WTC11 (cell line): Measurements from ENCODE around the gene ATMIN. TPM values are rescaled to one million over a fixed set of nuclear protein-coding genes. Genes with fewer than 3 reads are reported as not detected.

Experiments used
- CREM ChIP-seq: sonication (generic); formaldehyde crosslinking; IDR thresholded peaks from 2 replicates; pipeline ENCODE4 v1.8.1; 2022; ENCODE audit warnings: mild to moderate bottlenecking, missing genetic modification reagents, moderate library complexity
- EMX1 ChIP-seq: fragments of 250-450 bp; sonication (Bioruptor Pico); IDR thresholded peaks from 2 replicates; pipeline ENCODE4 v1.8.0; 2021; ENCODE audit warnings: mild to moderate bottlenecking
- FOXJ3 ChIP-seq: sonication (generic); formaldehyde crosslinking; IDR thresholded peaks from 2 replicates; pipeline ENCODE4 v1.9.0; 2021; ENCODE audit warnings: missing genetic modification reagents, mild to moderate bottlenecking, borderline replicate concordance
- FOXK1 ChIP-seq: sonication (generic); formaldehyde crosslinking; IDR thresholded peaks from 2 replicates; pipeline ENCODE4 v1.8.0; 2022; ENCODE audit warnings: mild to moderate bottlenecking, moderate library complexity, missing genetic modification reagents
- GABPB1 ChIP-seq: sonication (generic); formaldehyde crosslinking; IDR thresholded peaks from 2 replicates; pipeline ENCODE4 v1.8.1; 2023; ENCODE audit warnings: mild to moderate bottlenecking, missing genetic modification reagents
- GRHL2 ChIP-seq: fragments of 250-450 bp; sonication (Bioruptor Pico); IDR thresholded peaks from 2 replicates; pipeline ENCODE4 v1.8.0; 2022; ENCODE audit warnings: mild to moderate bottlenecking, moderate library complexity; ENCODE audit not compliant: insufficient replicate concordance, severe bottlenecking
- GTF2I ChIP-seq: fragments of 250-450 bp; sonication (Bioruptor Pico); conservative IDR thresholded peaks from 2 replicates; pipeline ENCODE4 v1.4.0; 2021; ENCODE audit warnings: mild to moderate bottlenecking
- HMGXB4 ChIP-seq: sonication (generic); formaldehyde crosslinking; IDR thresholded peaks from 2 replicates; pipeline ENCODE4 v1.8.1; 2023; ENCODE audit warnings: mild to moderate bottlenecking, moderate library complexity, missing genetic modification reagents
- JAZF1 ChIP-seq: fragments of 250-450 bp; sonication (Bioruptor Pico); IDR thresholded peaks from 2 replicates; pipeline ENCODE4 v1.9.0; 2021; ENCODE audit warnings: moderate library complexity, mild to moderate bottlenecking, inconsistent platforms
- MAX ChIP-seq: sonication (generic); formaldehyde crosslinking; IDR thresholded peaks from 2 replicates; pipeline ENCODE4 v1.8.0; 2022; ENCODE audit warnings: mild to moderate bottlenecking, missing genetic modification reagents
- NFATC4 ChIP-seq: fragments of 250-450 bp; sonication (Bioruptor Pico); IDR thresholded peaks from 2 replicates; pipeline ENCODE4 v1.9.0; 2021; ENCODE audit warnings: mild to moderate bottlenecking
- PRRX2 ChIP-seq: fragments of 250-450 bp; sonication (Bioruptor Pico); IDR thresholded peaks from 2 replicates; pipeline ENCODE4 v1.8.0; 2021; ENCODE audit warnings: mild to moderate bottlenecking
- RELA ChIP-seq: sonication (generic); formaldehyde crosslinking; IDR thresholded peaks from 2 replicates; pipeline ENCODE4 v1.8.1; 2022; ENCODE audit warnings: missing genetic modification reagents, mild to moderate bottlenecking, borderline replicate concordance
- SMAD3 ChIP-seq: sonication (generic); formaldehyde crosslinking; IDR thresholded peaks from 2 replicates; pipeline ENCODE4 v1.8.0; 2022; ENCODE audit warnings: missing genetic modification reagents, mild to moderate bottlenecking, borderline replicate concordance
- SOX15 ChIP-seq: fragments of 250-450 bp; sonication (Bioruptor Pico); IDR thresholded peaks from 2 replicates; pipeline ENCODE4 v1.9.0; 2021; ENCODE audit warnings: mild to moderate bottlenecking
- USF1 ChIP-seq: sonication (generic); formaldehyde crosslinking; IDR thresholded peaks from 2 replicates; pipeline ENCODE4 v1.8.0; 2022; ENCODE audit warnings: mild to moderate bottlenecking, missing genetic modification reagents
- ZBTB21 ChIP-seq: sonication (generic); formaldehyde crosslinking; IDR thresholded peaks from 2 replicates; pipeline ENCODE4 v1.8.1; 2023; ENCODE audit warnings: mild to moderate bottlenecking, missing genetic modification reagents, borderline replicate concordance
- ZBTB43 ChIP-seq: sonication (generic); formaldehyde crosslinking; IDR thresholded peaks from 2 replicates; pipeline ENCODE4 v1.8.1; 2023; ENCODE audit warnings: mild to moderate bottlenecking, missing genetic modification reagents
- ZNF121 ChIP-seq: sonication (generic); formaldehyde crosslinking; IDR thresholded peaks from 2 replicates; pipeline ENCODE4 v1.8.0; 2023; ENCODE audit warnings: missing genetic modification reagents
- ZNF281 ChIP-seq: sonication (generic); formaldehyde crosslinking; IDR thresholded peaks from 2 replicates; pipeline ENCODE4 v1.8.0; 2023; ENCODE audit warnings: mild to moderate bottlenecking, missing genetic modification reagents
- ZNF671 ChIP-seq: fragments of 250-450 bp; sonication (Bioruptor Pico); IDR thresholded peaks from 2 replicates; pipeline ENCODE4 v1.8.0; 2021; ENCODE audit warnings: mild to moderate bottlenecking
- total RNA-seq: library from RNA; stranded (reverse); gene quantifications from 3 replicates; pipeline ENCODE4 v1.2.3, GENCODE V29; 2021
- TF ChIP-seq, protein P1 (sequence below): fragments of 250-450 bp; sonication (Bioruptor Pico); IDR thresholded peaks from 2 replicates; pipeline ENCODE4 v1.9.0; 2021; ENCODE audit warnings: mild to moderate bottlenecking
- TF ChIP-seq, protein P2 (sequence below): sonication (generic); formaldehyde crosslinking; IDR thresholded peaks from 2 replicates; pipeline ENCODE4 v1.8.0; 2023; ENCODE audit warnings: missing genetic modification reagents, mild to moderate bottlenecking, borderline replicate concordance
- TF ChIP-seq, protein P3 (sequence below): sonication (generic); formaldehyde crosslinking; IDR thresholded peaks from 2 replicates; pipeline ENCODE4 v1.8.1; 2022; ENCODE audit warnings: low read depth, mild to moderate bottlenecking, moderate library complexity, missing genetic modification reagents, borderline replicate concordance

Gene ATMIN
- total RNA-seq, 1 experiment from 2014 or later: 43.1 TPM

DNA sequence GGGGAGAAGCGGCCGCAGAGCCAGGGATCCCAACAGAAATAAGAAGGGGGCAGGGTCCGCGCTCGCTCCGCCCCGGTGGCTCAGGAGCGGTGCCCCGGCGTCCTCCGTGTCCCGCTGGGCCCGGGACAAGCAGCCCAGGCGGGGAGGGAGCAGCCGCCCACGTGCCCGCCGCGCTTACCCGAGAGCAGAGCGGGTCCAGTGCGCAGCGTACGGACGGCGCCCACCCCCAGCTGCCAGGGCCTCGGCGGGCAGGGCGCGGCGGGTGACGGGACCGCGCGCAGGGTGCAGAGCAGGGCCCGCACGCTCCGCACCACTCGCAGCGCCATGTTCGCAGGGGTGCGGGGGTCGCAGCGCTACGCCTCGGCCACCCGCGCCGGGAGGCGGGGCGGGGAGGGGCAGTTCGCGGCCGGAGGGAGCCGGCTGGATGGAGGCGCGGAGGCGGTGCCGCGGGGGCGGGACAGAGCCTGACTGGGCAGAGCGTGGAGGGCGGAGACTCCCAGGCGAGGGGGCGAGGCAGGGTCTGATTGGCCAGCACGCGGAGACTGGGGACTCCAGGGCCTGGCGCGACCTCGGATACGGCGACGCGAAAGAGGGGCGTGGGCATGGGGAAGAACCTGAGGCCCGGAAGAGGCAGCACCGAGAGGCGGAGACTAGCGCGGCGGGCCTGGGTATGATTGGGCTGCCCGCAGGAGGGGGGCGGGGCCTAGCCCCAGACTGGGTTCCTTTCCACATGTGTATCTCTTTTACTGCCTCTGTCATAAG lies 60.5 kb downstream of the ATMIN start, which contains the start of gene GCSH (continued):
- TF ChIP-seq ZNF281 (CRISPR knock-in tag): no peak
- no peak for TF ChIP-seq GTF2I (CRISPR knock-in tag)
- no peak for TF ChIP-seq SMAD3 (CRISPR knock-in tag)
- no peak for TF ChIP-seq ZNF671 (CRISPR knock-in tag)
- TF ChIP-seq GRHL2 (CRISPR knock-in tag): no peak
- TF ChIP-seq CREM (CRISPR knock-in tag): peak; percentile 76; the same call in 1 of the 2 replicates
- TF ChIP-seq FOXJ3 (CRISPR knock-in tag): no peak
- TF ChIP-seq NFATC4 (CRISPR knock-in tag): no peak
- TF ChIP-seq SOX15 (CRISPR knock-in tag): no peak
- TF ChIP-seq MAX (CRISPR knock-in tag): peak; percentile 75; the same call in 1 of the 2 replicates
- TF ChIP-seq, protein P1, sequence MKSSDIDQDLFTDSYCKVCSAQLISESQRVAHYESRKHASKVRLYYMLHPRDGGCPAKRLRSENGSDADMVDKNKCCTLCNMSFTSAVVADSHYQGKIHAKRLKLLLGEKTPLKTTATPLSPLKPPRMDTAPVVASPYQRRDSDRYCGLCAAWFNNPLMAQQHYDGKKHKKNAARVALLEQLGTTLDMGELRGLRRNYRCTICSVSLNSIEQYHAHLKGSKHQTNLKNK (CRISPR knock-in tag): no peak
- TF ChIP-seq USF1 (CRISPR knock-in tag): no peak
- peak; percentile 47; the same call in 1 of the 2 replicates for TF ChIP-seq RELA (CRISPR knock-in tag)
- TF ChIP-seq, protein P2, sequence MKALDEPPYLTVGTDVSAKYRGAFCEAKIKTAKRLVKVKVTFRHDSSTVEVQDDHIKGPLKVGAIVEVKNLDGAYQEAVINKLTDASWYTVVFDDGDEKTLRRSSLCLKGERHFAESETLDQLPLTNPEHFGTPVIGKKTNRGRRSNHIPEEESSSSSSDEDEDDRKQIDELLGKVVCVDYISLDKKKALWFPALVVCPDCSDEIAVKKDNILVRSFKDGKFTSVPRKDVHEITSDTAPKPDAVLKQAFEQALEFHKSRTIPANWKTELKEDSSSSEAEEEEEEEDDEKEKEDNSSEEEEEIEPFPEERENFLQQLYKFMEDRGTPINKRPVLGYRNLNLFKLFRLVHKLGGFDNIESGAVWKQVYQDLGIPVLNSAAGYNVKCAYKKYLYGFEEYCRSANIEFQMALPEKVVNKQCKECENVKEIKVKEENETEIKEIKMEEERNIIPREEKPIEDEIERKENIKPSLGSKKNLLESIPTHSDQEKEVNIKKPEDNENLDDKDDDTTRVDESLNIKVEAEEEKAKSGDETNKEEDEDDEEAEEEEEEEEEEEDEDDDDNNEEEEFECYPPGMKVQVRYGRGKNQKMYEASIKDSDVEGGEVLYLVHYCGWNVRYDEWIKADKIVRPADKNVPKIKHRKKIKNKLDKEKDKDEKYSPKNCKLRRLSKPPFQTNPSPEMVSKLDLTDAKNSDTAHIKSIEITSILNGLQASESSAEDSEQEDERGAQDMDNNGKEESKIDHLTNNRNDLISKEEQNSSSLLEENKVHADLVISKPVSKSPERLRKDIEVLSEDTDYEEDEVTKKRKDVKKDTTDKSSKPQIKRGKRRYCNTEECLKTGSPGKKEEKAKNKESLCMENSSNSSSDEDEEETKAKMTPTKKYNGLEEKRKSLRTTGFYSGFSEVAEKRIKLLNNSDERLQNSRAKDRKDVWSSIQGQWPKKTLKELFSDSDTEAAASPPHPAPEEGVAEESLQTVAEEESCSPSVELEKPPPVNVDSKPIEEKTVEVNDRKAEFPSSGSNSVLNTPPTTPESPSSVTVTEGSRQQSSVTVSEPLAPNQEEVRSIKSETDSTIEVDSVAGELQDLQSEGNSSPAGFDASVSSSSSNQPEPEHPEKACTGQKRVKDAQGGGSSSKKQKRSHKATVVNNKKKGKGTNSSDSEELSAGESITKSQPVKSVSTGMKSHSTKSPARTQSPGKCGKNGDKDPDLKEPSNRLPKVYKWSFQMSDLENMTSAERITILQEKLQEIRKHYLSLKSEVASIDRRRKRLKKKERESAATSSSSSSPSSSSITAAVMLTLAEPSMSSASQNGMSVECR (CRISPR knock-in tag): no peak
- no peak for TF ChIP-seq JAZF1
- peak; percentile 73; the same call in 1 of the 2 replicates for TF ChIP-seq HMGXB4 (CRISPR knock-in tag)
- TF ChIP-seq ZBTB21 (CRISPR knock-in tag): 0 out of 2 replicates have a peak, but pooled peaks have one; percentile 44
- no peak for TF ChIP-seq ZBTB43 (CRISPR knock-in tag)
- no peak for TF ChIP-seq PRRX2 (CRISPR knock-in tag)
- no peak for TF ChIP-seq EMX1 (CRISPR knock-in tag)
- TF ChIP-seq GABPB1: no peak; the same call in 1 of the 2 replicates
- no peak for TF ChIP-seq ZNF121
- 0 out of 2 replicates have a peak, but pooled peaks have one; percentile 31 for TF ChIP-seq FOXK1 (CRISPR knock-in tag)
- TF ChIP-seq, protein P3, sequence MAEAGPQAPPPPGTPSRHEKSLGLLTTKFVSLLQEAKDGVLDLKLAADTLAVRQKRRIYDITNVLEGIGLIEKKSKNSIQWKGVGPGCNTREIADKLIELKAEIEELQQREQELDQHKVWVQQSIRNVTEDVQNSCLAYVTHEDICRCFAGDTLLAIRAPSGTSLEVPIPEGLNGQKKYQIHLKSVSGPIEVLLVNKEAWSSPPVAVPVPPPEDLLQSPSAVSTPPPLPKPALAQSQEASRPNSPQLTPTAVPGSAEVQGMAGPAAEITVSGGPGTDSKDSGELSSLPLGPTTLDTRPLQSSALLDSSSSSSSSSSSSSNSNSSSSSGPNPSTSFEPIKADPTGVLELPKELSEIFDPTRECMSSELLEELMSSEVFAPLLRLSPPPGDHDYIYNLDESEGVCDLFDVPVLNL (CRISPR knock-in tag): no peak
